ENCODE results near the gene INPP5D. TPM values are rescaled to one million over a fixed set of nuclear protein-coding genes. Genes with fewer than 3 reads are reported as not detected.
"Not testable (repeated sequence)": the region's sequence is repeated elsewhere in the genome, so short reads cannot be mapped to it uniquely, and the experiment has no call there.

The INPP5D gene
- total and polyA plus RNA-seq, 5 donors from 2014 or later: 56.9 to 278 (median 69.9) TPM

DNA sequence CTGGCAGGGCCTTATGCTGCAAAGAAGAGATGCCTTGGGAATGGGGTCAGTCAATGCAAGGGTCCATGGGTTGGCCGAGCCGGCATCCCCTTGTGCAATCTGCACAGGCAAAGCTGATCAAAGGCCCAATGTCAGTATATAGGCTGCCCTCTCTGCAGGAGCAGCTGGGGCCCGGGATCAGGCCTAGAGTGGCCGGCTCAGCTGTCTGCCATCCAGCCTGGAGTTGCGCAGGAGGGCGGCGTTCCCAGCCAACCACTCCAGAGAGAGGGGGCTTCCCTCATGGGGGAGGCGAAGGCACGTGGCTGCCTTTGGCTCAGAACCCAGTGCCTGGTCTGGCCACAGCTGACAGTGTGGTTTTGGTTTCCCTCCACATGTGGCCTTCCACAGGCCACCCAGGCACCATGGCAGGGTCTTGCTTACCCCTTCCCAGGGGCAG lies 3.9 kb downstream of the INPP5D start:
- peak overlapping the region; percentile 98 for H3K4me3 ChIP-seq (ENCODE audit: low read depth, low read length)
- H3K27me3 ChIP-seq (ENCODE audit: control insufficient read depth, insufficient read depth, low read length): no peaks in the 10 kb centered on the region
- Mint-ChIP-seq H3K27me3 (no peaks in the 10 kb centered on the region), H3K4me1 (peaks cover 6 to 76% (median 45%) of the 10 kb centered on the region in 4 donors), H3K27ac (peak overlapping the region; percentile 95 to 97 (median 96)), H3K36me3 (peaks cover 22% of the 10 kb centered on the region), H3K4me3 (peak overlapping the region; percentile 87 to 97 (median 96)), H3K9me3 (no peaks in the 10 kb centered on the region)
- no peaks in the 10 kb centered on the region for H3K9me3 ChIP-seq (ENCODE audit: control insufficient read depth in 2 of 2, low read length in 2 of 2)
- DNase-seq (no peak), ATAC-seq (ENCODE audit: low read depth in 2 of 2) (no peak)
- peaks cover 38% of the 10 kb centered on the region for H3K36me3 ChIP-seq (ENCODE audit: control insufficient read depth, insufficient read depth, low read length)
- H3K4me1 ChIP-seq (ENCODE audit: control insufficient read depth, insufficient read depth, low read length, poor library complexity, severe bottlenecking): peaks cover 80% of the 10 kb centered on the region
- peak overlapping the region; percentile 85 for H3K27ac ChIP-seq (ENCODE audit: insufficient read depth, low read length, poor library complexity, severe bottlenecking)

DNA sequence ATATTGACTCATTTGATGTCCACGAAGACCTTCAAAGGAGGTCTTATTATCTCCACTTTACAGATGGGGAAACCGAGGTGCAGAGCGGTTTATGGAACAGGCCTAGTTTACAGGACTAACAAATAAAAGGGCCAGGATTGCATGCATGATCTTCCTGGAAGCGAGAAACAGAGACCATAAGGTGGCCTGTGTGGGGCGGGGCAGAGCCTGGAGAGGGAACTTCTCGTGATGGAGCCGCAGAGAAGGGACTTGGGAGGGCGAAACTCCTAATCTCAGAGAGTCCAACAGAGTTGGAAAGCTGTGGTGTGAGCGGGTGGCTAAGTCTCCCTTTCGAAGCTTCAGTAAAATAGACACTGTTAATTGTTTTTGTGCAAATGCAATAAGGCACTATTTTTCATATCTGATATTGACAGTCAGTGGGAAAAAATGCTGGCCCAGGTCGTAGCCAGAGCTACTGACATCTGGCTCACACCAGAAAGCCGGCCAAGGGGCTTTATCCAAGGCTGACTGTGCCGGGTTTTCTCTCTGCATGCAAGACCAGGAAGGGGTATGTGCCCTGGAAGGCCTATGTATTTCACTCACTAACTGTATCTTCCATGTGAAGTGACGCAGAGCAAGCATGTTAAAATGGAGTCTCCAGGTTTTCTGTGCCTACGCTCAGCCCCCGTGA lies 4.5 kb downstream of the INPP5D start:
- H3K27ac Mint-ChIP-seq: peak overlapping the region; percentile 62 to 97 (median 96)
- H3K27me3 Mint-ChIP-seq: no peaks in the 10 kb centered on the region
- H3K36me3 Mint-ChIP-seq: peaks cover 25% of the 10 kb centered on the region
- H3K4me1 Mint-ChIP-seq: peaks cover 7 to 77% (median 52%) of the 10 kb centered on the region in 4 donors
- peak overlapping the region; percentile 70 to 96 (median 91) for H3K4me3 Mint-ChIP-seq
- H3K9me3 Mint-ChIP-seq: no peaks in the 10 kb centered on the region
- peak overlapping the region; percentile 98 for H3K4me3 ChIP-seq (ENCODE audit: low read depth, low read length)
- no peak for ATAC-seq (ENCODE audit: low read depth in 2 of 2)
- peaks cover 38% of the 10 kb centered on the region for H3K36me3 ChIP-seq (ENCODE audit: control insufficient read depth, insufficient read depth, low read length)
- no peaks in the 10 kb centered on the region for H3K9me3 ChIP-seq (ENCODE audit: control insufficient read depth in 2 of 2, low read length in 2 of 2)
- no peaks in the 10 kb centered on the region for H3K27me3 ChIP-seq (ENCODE audit: control insufficient read depth, insufficient read depth, low read length)
- no peak overlapping the region for H3K27ac ChIP-seq (ENCODE audit: insufficient read depth, low read length, poor library complexity, severe bottlenecking)
- peaks cover 82% of the 10 kb centered on the region for H3K4me1 ChIP-seq (ENCODE audit: control insufficient read depth, insufficient read depth, low read length, poor library complexity, severe bottlenecking)
- no peak for DNase-seq

DNA sequence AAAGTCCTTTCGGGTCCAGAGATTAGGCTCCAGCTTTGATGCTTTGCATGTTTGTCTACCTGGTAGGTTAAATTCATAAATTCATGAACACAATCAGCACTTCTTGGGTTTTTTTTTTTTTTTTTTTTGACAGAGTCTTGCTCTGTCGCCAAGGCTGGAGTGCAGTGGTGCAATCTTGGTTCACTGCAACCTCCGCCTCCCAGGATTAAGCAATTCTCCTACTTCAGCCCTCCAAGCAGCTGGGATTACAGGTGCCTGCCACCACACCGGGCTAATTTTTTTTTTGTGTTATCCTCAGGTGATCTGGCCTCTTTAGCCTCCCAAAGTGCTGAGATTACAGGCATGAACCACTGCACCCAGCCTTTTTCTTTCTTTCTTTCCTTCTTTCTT lies 5.1 kb downstream of the INPP5D start:
- peak overlapping the region; percentile 44 to 96 (median 91) for H3K4me3 Mint-ChIP-seq
- H3K36me3 Mint-ChIP-seq: peaks cover 25% of the 10 kb centered on the region
- H3K4me1 ChIP-seq (ENCODE audit: control insufficient read depth, insufficient read depth, low read length, poor library complexity, severe bottlenecking): peaks cover 83% of the 10 kb centered on the region

DNA sequence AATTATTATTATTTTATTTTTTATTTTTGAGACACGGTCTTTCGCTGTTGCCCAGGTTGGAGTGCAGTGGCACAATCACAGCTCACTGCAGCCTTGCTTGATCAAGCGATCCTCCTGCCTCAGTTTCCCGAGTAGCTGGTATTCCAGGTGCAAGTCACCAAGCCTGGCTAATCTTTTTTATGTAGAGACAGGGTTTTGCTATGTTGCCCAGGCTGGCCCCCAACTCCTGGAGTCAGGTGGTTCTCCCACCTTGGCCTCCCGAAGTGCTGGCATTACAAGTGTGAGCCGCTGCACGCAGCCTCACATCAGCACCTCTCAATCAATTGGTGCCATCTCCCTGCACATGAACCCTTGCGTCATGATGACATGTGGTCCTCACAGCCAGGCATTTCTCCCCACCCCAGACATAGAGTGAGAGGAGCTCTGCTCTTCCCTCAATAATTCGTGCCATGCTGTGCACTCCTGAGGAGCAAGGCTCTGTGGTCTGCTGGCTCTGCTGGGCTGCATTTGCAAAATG lies 5.9 kb downstream of the INPP5D start:
- Histone ChIP-seq H3K27me3 (ENCODE audit: control insufficient read depth, insufficient read depth, low read length) (no peaks in the 10 kb centered on the region), H3K27ac (ENCODE audit: insufficient read depth, low read length, poor library complexity, severe bottlenecking) (no peak overlapping the region), H3K4me3 (ENCODE audit: low read depth, low read length) (no peak overlapping the region), H3K9me3 (ENCODE audit: control insufficient read depth in 2 of 2, low read length in 2 of 2) (no peaks in the 10 kb centered on the region), H3K4me1 (ENCODE audit: control insufficient read depth, insufficient read depth, low read length, poor library complexity, severe bottlenecking) (peaks cover 87% of the 10 kb centered on the region), H3K36me3 (ENCODE audit: control insufficient read depth, insufficient read depth, low read length) (peaks cover 40% of the 10 kb centered on the region)
- Mint-ChIP-seq H3K9me3 (no peaks in the 10 kb centered on the region), H3K4me3 (peak overlapping the region in 3 of 4 donors; percentile 47 to 87 (median 48)), H3K27me3 (no peaks in the 10 kb centered on the region), H3K4me1 (peaks cover 12 to 85% (median 60%) of the 10 kb centered on the region in 4 donors), H3K36me3 (peaks cover 30% of the 10 kb centered on the region), H3K27ac (peak overlapping the region in 1 of 3 donors; percentile 59)
- DNase-seq (no peak), ATAC-seq (ENCODE audit: low read depth in 2 of 2) (no peak)

More for the DNA sequence above, 5.1 kb downstream of the INPP5D start:
- H3K27me3 ChIP-seq (ENCODE audit: control insufficient read depth, insufficient read depth, low read length); DNase-seq; H3K27ac ChIP-seq (ENCODE audit: insufficient read depth, low read length, poor library complexity, severe bottlenecking); ATAC-seq (ENCODE audit: low read depth in 2 of 2); H3K9me3 ChIP-seq (ENCODE audit: control insufficient read depth in 2 of 2, low read length in 2 of 2); H3K27me3 Mint-ChIP-seq; H3K9me3 Mint-ChIP-seq: not testable (repeated sequence)
- Mint-ChIP-seq H3K4me1 (peaks cover 7 to 77% (median 54%) of the 10 kb centered on the region in 4 donors), H3K27ac (peak overlapping the region in 2 of 3 donors; percentile 96 to 97)
- Histone ChIP-seq H3K4me3 (ENCODE audit: low read depth, low read length) (peak overlapping the region; percentile 98), H3K36me3 (ENCODE audit: control insufficient read depth, insufficient read depth, low read length) (peaks cover 38% of the 10 kb centered on the region)

DNA sequence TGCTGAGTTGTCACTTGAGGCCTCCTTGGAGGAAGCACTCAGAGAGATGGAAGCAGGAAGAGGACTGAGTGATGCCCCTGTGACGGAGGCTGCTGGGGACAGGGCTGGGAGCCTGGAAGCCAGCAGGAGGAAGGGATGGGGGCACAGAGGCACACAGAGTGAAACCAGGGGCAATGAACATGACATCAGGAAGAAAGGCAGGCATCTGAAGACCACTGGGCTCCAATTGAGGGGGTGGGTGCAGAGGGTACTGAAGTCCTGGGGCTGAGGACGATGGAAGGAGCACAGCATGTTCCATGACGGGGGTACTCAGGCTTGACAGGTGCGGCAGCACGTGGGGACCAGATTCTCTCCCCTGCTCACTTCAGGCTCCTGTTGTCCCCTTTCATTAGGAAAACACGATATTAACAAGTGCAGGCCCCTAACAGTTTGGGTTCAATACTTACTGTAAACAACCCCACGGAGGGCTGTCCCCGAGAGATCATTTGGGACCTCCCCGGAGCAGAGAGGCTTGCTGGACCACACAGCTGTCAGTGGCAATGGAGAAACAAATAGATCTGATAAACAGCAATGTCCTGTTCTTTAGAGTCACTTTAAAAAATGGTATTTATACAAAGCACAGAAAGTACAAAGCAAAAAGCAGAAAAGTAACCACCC lies 8.7 kb downstream of the INPP5D start:
- no peaks in the 10 kb centered on the region for H3K27me3 Mint-ChIP-seq
- peak overlapping the region; percentile 9 for H3K4me3 ChIP-seq (ENCODE audit: low read depth, low read length)
- peak overlapping the region; percentile 81 to 98 (median 94) for H3K27ac Mint-ChIP-seq
- peaks cover 40% of the 10 kb centered on the region for H3K36me3 Mint-ChIP-seq
- H3K9me3 ChIP-seq (ENCODE audit: control insufficient read depth in 2 of 2, low read length in 2 of 2): peaks cover 5% of the 10 kb centered on the region in 2 experiments
- ATAC-seq (ENCODE audit: low read depth in 2 of 2) (no peak), DNase-seq (no peak)
- H3K4me1 Mint-ChIP-seq: peaks cover 22 to 83% (median 54%) of the 10 kb centered on the region in 4 donors
- peaks cover 76% of the 10 kb centered on the region for H3K4me1 ChIP-seq (ENCODE audit: control insufficient read depth, insufficient read depth, low read length, poor library complexity, severe bottlenecking)
- peaks cover 65% of the 10 kb centered on the region for H3K36me3 ChIP-seq (ENCODE audit: control insufficient read depth, insufficient read depth, low read length)
- H3K27ac ChIP-seq (ENCODE audit: insufficient read depth, low read length, poor library complexity, severe bottlenecking): peak overlapping the region; percentile 35
- H3K27me3 ChIP-seq (ENCODE audit: control insufficient read depth, insufficient read depth, low read length): no peaks in the 10 kb centered on the region
- peak overlapping the region in 3 of 4 donors; percentile 64 to 69 (median 67) for H3K4me3 Mint-ChIP-seq
- H3K9me3 Mint-ChIP-seq: peaks cover 0 to 4% (median 0%) of the 10 kb centered on the region in 7 donors

DNA sequence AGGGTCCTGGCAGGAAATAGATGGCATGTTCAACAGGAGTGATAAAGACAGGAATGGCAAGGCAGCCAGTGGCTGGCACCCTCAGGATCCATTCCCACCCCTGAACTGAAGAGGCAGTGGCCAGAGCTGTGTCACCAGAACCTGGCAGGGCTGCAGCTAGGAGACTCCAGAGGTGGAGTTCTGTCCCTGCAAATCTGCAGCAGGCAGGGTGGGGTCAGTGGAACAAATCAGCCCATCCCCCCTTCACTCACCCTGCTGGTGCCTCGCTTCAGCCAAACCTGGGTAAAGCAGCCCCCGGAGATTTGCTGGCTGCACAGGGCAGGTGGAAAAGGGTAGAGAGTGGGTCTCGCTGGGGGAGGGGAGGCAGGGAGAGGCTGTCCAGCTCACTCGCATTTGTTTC lies 12.7 kb downstream of the INPP5D start:
- Mint-ChIP-seq H3K4me1 (peaks cover 24 to 45% (median 35%) of the 10 kb centered on the region in 4 donors), H3K27ac (peak overlapping the region in 2 of 3 donors; percentile 57 to 97), H3K9me3 (peaks cover 0 to 4% (median 0%) of the 10 kb centered on the region in 7 donors), H3K4me3 (peak overlapping the region in 1 of 4 donors; percentile 56), H3K36me3 (peaks cover 25% of the 10 kb centered on the region), H3K27me3 (no peaks in the 10 kb centered on the region)
- no peak for DNase-seq
- H3K4me1 ChIP-seq (ENCODE audit: control insufficient read depth, insufficient read depth, low read length, poor library complexity, severe bottlenecking): peaks cover 79% of the 10 kb centered on the region
- H3K27me3 ChIP-seq (ENCODE audit: control insufficient read depth, insufficient read depth, low read length): no peaks in the 10 kb centered on the region
- peaks cover 41% of the 10 kb centered on the region for H3K36me3 ChIP-seq (ENCODE audit: control insufficient read depth, insufficient read depth, low read length)
- peak overlapping the region; percentile 63 for H3K27ac ChIP-seq (ENCODE audit: insufficient read depth, low read length, poor library complexity, severe bottlenecking)
- no peak overlapping the region for H3K4me3 ChIP-seq (ENCODE audit: low read depth, low read length)
- peaks cover 5% of the 10 kb centered on the region in 2 experiments for H3K9me3 ChIP-seq (ENCODE audit: control insufficient read depth in 2 of 2, low read length in 2 of 2)
- no peak for ATAC-seq (ENCODE audit: low read depth in 2 of 2)

DNA sequence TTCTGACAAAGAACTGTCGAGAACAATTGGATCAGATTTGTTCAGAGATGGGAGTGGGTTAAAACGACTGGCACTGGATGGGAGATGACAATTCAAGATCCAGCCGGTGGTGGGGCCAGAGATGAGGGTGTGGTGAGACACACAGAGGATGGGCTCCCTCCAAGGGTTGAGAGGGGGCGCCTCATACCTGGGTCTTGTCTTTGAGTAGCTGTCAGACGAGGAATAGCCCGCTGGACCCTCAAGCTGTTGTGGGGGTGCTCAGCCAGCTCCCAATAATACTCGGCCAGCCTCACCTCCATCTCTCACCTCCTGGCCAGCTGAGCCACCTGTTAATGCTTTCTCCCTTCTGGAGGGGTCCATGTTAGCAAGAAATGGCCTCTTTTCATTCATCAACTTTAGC lies 14.0 kb downstream of the INPP5D start:
- H3K27ac Mint-ChIP-seq: no peak overlapping the region
- H3K27me3 ChIP-seq (ENCODE audit: control insufficient read depth, insufficient read depth, low read length): no peaks in the 10 kb centered on the region
- peaks cover 81% of the 10 kb centered on the region for H3K4me1 ChIP-seq (ENCODE audit: control insufficient read depth, insufficient read depth, low read length, poor library complexity, severe bottlenecking)
- no peak overlapping the region for H3K4me3 ChIP-seq (ENCODE audit: low read depth, low read length)
- H3K4me1 Mint-ChIP-seq: peaks cover 20 to 39% (median 30%) of the 10 kb centered on the region in 4 donors
- no peak for ATAC-seq (ENCODE audit: low read depth in 2 of 2)
- no peak for DNase-seq
- H3K9me3 ChIP-seq (ENCODE audit: control insufficient read depth in 2 of 2, low read length in 2 of 2): peaks cover 5% of the 10 kb centered on the region in 2 experiments
- H3K36me3 Mint-ChIP-seq: peaks cover 20% of the 10 kb centered on the region
- peaks cover 0 to 4% (median 0%) of the 10 kb centered on the region in 7 donors for H3K9me3 Mint-ChIP-seq
- no peak overlapping the region for H3K4me3 Mint-ChIP-seq
- peaks cover 34% of the 10 kb centered on the region for H3K36me3 ChIP-seq (ENCODE audit: control insufficient read depth, insufficient read depth, low read length)
- no peaks in the 10 kb centered on the region for H3K27me3 Mint-ChIP-seq
- H3K27ac ChIP-seq (ENCODE audit: insufficient read depth, low read length, poor library complexity, severe bottlenecking): peak overlapping the region; percentile 71
